Dedifferentiated amniotic fluid mesenchymal stem cell (primary cell): ENCODE measurements around the gene SOSTDC1.
"Not testable (repeated sequence)": the region's sequence is repeated elsewhere in the genome, so short reads cannot be mapped to it uniquely, and the experiment has no call there.

Experiments
- DNase-seq: peaks from one replicate; pipeline ENCODE4 v3.0.0-alpha.2; 2016; ENCODE audit errors: extremely low spot score

SOSTDC1 gene

GRCh38 chr7:16465469-16466361 is at the start of gene SOSTDC1:
Gene SOSTDC1, minus strand, starts transcription at chr7:16465738. Its CDS starts 70 bp downstream, at chr7:16465668.
- no peak for DNase-seq

GRCh38 chr7:16514729-16515128 is 49.2 kb upstream of the SOSTDC1 start:
- no peak for DNase-seq

- no peak for DNase-seq
These were observed 48.7 kb upstream of the SOSTDC1 start for GRCh38 chr7:16514271-16514670.

GRCh38 chr7:16512097-16512496 is 46.6 kb upstream of the SOSTDC1 start:
- no peak for DNase-seq

- DNase-seq, result no peak
These were observed 45.8 kb upstream of the SOSTDC1 start for GRCh38 chr7:16511314-16511713.

- DNase-seq, result no peak
These were observed 44.3 kb upstream of the SOSTDC1 start for GRCh38 chr7:16509829-16510228.

- not testable (repeated sequence) for DNase-seq
These were observed 40.9 kb upstream of the SOSTDC1 start for GRCh38 chr7:16506422-16506821.

- no peak for DNase-seq
These were observed 38.5 kb upstream of the SOSTDC1 start for GRCh38 chr7:16504019-16504418.

GRCh38 chr7:16502303-16502702 is 36.8 kb upstream of the SOSTDC1 start:
- DNase-seq, result no peak

GRCh38 chr7:16498122-16498521 is 32.6 kb upstream of the SOSTDC1 start:
- DNase-seq, result no peak

- no peak for DNase-seq
These were observed 29.6 kb upstream of the SOSTDC1 start for GRCh38 chr7:16494955-16495719.

- no peak for DNase-seq
These were observed 29.0 kb upstream of the SOSTDC1 start for GRCh38 chr7:16494551-16494950.

GRCh38 chr7:16493266-16493665 is 27.7 kb upstream of the SOSTDC1 start:
- DNase-seq, result no peak

GRCh38 chr7:16492513-16493062 is 27.1 kb upstream of the SOSTDC1 start:
- DNase-seq, result peak; percentile 47

- no peak for DNase-seq
These were observed 25.6 kb upstream of the SOSTDC1 start for GRCh38 chr7:16491148-16491547.

GRCh38 chr7:16484453-16485158 is 19.1 kb upstream of the SOSTDC1 start:
- DNase-seq, result no peak

- no peak for DNase-seq
These were observed 14.1 kb upstream of the SOSTDC1 start for GRCh38 chr7:16479591-16479990.

- DNase-seq, result no peak
These were observed 13.6 kb upstream of the SOSTDC1 start for GRCh38 chr7:16479161-16479560.

GRCh38 chr7:16471933-16472332 is 6.4 kb upstream of the SOSTDC1 start:
- DNase-seq, result no peak

- DNase-seq, result no peak
These were observed 1.4 kb downstream of the SOSTDC1 start for GRCh38 chr7:16463949-16464715.

- no peak for DNase-seq
These were observed 2.0 kb downstream of the SOSTDC1 start for GRCh38 chr7:16463520-16463919.
